GM12875 (cell line): Measurements from ENCODE around the gene MED16.
A peak's percentile ranks its signal among the peaks of the same experiment; 100 is the strongest.

Experiments used
- H3K4me3 ChIP-seq: one replicate; pipeline ENCODE4 v1.5.1; 2011; ENCODE audit warnings: low read depth, low read length, control low read depth
- TF ChIP-seq, protein P1 (sequence below): IDR thresholded peaks from 2 replicates; pipeline ENCODE4 v1.5.1; 2011; ENCODE audit warnings: low read depth, mild to moderate bottlenecking, control low read depth, inconsistent platforms, low read length, moderate library complexity, borderline replicate concordance; ENCODE audit not compliant: insufficient read depth

The MED16 gene

DNA sequence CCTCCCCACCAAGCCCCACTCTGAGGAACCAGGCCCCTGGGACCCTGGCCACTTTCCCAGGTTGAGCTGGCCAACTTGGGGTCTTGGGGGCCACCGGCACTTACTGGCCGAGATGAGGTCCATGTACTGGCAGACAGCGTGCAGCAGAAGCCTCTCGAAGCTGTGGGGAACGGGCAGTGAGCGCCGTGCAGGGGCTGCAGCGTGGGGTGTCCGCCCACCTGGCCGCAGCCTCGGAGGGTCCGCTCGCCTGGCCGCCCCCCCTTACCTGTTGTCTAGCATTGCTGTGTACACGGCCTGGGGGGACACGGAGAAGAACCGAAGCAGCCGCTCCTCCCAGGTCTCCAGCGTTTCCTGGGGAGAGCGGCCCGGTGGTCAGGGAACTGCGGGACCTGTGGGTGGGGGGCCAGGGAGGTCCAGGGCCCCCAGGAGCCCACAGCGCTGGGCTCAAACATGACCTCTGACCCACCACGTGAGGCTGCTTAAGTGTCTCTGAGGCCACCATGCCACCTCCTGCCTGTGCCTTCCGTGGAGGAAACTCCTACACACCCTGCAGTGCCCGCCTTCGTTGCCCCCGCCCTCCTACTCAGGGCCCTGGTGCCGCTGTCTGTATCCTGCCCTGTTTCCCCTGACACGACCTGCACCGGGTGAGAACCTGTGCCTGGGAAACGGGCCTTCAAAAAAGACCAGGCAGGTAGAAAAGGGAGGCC lies 6.5 kb upstream of the MED16 start:
- TF ChIP-seq, protein P1, sequence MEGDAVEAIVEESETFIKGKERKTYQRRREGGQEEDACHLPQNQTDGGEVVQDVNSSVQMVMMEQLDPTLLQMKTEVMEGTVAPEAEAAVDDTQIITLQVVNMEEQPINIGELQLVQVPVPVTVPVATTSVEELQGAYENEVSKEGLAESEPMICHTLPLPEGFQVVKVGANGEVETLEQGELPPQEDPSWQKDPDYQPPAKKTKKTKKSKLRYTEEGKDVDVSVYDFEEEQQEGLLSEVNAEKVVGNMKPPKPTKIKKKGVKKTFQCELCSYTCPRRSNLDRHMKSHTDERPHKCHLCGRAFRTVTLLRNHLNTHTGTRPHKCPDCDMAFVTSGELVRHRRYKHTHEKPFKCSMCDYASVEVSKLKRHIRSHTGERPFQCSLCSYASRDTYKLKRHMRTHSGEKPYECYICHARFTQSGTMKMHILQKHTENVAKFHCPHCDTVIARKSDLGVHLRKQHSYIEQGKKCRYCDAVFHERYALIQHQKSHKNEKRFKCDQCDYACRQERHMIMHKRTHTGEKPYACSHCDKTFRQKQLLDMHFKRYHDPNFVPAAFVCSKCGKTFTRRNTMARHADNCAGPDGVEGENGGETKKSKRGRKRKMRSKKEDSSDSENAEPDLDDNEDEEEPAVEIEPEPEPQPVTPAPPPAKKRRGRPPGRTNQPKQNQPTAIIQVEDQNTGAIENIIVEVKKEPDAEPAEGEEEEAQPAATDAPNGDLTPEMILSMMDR, result no peak
- H3K4me3 ChIP-seq, result no peak overlapping the region

DNA sequence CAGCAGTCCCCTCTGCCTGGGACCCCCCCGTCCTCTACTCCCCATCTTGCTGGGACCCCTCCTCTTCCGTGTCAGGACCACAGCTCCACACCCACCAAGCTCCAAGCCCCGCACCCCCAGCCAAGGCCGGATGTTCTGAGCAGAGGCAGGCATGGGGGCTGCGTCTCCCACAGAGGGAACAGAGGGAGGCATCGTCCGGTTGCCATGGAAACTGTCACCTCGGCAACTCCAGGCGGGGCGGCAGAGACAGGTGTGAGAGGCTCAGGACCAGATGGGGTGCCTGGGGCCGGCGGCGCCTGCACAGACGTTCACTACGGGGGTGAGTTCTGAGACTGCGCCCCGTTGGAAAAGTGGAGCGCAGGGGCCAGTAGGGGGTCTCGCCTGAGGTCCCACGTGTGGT lies 5.7 kb upstream of the MED16 start:
- TF ChIP-seq, protein P1, result no peak
- H3K4me3 ChIP-seq, result no peak overlapping the region

DNA sequence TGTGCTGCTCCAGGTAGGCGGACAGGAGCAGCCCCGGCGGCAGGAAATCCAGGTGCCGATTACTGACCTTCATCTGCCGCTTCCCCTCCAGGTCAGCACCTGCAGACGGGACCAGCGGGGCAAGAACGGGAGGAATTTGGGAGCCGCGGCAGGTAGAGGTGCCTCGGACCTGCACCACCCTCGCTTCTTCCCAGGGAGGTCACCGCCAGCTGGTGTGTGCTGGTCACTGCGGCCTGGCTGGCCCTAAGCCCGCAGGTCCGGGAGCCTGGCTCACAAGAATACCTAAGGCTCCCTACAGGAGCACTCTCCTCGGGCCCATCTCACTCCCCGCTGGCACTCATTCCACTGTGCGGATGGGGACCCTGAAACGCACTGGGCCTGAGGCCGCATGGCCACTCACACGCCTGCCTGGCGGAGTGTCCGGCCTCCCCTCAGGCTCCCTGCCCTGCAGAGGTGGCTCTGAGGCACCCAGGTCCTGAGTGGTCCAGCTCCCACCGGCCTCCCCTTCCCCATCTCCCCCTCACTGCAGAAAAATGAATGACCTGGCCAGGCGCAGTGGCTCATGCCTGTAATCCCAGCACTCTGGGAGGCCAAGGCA lies 4.6 kb upstream of the MED16 start:
- TF ChIP-seq, protein P1, result peak; percentile 20; the same call in 1 of the 2 replicates
- H3K4me3 ChIP-seq, result no peak overlapping the region

DNA sequence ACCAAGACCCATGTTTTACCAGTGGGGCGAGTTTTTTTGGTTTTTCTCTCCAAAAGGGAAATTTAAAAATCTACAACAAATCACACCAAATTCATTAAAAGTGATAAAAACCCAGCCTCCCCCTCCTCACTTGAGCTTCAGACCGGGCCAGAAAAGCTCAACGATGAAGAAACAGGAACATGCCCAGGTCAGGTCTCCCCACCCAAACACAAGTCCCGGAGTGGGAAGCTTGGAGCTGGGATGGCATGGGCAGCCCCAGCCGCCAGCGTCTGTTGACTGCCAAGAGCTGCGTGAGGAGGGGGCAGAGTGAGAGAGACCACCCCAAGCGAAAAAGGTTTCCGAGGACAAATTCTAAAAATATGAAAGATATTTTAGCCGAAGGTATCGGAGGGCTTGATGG lies 4.0 kb upstream of the MED16 start:
- no peak overlapping the region for H3K4me3 ChIP-seq
- TF ChIP-seq, protein P1, result no peak

DNA sequence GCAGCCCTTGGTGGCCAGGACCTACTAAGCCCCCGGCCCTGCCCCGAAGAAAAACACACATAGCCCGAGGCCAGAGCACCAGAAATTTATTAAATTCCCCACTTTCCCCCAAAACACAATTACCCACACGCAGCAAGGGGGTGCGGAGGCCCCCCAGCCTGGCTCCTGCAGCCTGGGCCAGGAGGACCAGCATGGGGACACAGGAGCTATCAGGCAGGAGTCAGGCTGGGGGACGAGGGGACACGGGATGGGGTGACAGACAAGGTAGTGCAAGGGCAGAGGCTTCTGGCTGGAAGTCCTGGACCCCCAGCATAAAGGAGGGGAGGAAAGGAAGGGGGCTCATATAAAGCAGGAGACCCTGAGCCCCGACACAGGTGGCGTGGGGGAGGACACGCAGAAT lies 3.4 kb upstream of the MED16 start:
- TF ChIP-seq, protein P1, result no peak
- H3K4me3 ChIP-seq, result no peak overlapping the region

DNA sequence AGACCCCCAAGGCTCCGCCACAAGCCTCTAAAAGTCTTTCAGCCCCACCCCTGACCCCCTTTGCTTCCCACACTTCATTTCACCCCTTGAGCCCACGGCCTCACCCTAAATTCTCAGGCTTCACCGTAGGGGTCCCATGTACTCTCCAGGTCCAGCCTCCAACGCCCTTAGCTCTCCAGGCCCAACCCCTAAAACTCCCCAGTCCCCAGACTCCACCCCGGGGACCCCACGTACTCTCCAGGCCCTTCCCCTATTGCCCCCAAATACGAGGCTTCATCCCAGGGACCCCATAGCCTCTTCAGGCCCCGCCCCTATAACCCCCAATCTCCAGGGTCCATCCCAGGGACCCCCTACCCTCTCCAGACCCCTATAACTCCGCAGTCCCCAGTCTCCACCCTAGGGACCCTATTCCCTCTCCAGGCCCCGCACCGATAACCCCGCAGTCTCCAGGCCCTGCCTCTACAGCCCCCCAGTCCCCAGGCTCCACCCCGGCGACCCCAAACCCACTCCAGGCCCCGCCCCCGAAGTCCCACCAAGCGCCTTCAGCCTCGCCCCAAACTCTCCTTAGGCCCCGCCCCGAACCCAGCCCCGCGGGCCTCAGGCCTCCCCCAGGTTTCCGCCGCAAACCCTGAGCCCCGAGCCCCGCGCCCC lies 619 bp downstream of the MED16 start:
- TF ChIP-seq, protein P1, result no peak
- peak overlapping the region; percentile 94 for H3K4me3 ChIP-seq

DNA sequence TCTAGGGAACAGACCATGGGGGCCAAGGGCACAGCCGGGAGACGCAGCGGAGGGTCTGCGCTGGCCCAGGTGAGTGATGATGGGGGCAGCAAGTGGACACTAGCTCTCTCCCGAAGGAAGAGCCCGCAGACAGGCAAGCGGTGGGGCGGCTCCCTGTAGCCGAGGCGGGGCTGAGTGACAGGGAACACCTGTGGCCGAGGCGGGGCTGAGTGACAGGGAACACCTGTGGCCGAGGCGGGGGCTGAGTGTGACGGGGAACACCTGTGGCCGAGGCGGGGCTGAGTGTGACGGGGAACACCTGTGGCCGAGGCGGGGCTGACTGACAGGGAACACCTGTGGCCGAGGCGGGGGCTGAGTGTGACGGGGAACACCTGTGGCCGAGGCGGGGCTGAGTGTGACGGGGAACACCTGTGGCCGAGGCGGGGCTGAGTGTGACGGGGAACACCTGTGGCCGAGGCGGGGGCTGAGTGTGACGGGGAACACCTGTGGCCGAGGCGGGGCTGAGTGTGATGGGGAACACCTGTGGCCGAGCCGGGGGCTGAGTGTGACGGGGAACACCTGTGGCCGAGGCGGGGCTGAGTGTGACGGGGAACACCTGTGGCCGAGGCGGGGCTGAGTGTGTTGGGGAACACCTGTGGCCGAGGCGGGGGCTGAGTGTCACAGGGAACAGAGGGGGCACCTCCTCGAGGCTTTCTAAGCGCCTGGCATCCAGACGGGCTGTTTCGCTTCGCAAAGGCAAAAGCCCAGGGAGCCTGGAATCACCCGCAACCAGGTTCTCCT lies 1.4 kb downstream of the MED16 start:
- H3K4me3 ChIP-seq, result peak overlapping the region; percentile 94
